Limb (tissue), 2 donors: Measurements from ENCODE around the gene UGP2.
"Not testable (repeated sequence)": the region's sequence is repeated elsewhere in the genome, so short reads cannot be mapped to it uniquely, and the experiment has no call there.

ENCODE experiments used
- DNase-seq, 2 donors: peaks; one replicate each; pipeline ENCODE4 v3.0.0-alpha.2; 2016; ENCODE audit errors: extremely low spot score in 2 of 2

Gene UGP2

GRCh38 chr2:63841254-63842022 is at the start of gene UGP2:
Gene UGP2 (plus strand): TSS chr2:63841896. CDS start chr2:63842186, 290 bp downstream.
- peak; percentile 89 to 92 for DNase-seq

GRCh38 chr2:63792530-63792929 is 49.2 kb upstream of the UGP2 start:
- no peak for DNase-seq

GRCh38 chr2:63796366-63796765 is 45.3 kb upstream of the UGP2 start:
- no peak for DNase-seq

- no peak for DNase-seq
Measured at GRCh38 chr2:63796796-63797195, 44.9 kb upstream of the UGP2 start.

- DNase-seq: no peak
Measured at GRCh38 chr2:63801455-63801854, 40.2 kb upstream of the UGP2 start.

- no peak for DNase-seq
Measured at GRCh38 chr2:63805412-63805811, 36.3 kb upstream of the UGP2 start.

- DNase-seq: not testable (repeated sequence)
Measured at GRCh38 chr2:63808036-63808435, 33.7 kb upstream of the UGP2 start.

GRCh38 chr2:63808911-63809310 is 32.8 kb upstream of the UGP2 start:
- not testable (repeated sequence) for DNase-seq

GRCh38 chr2:63811063-63811462 is 30.6 kb upstream of the UGP2 start:
- DNase-seq: no peak

GRCh38 chr2:63811870-63812269 is 29.8 kb upstream of the UGP2 start:
- not testable (repeated sequence) for DNase-seq

GRCh38 chr2:63814114-63814513 is 27.6 kb upstream of the UGP2 start:
- no peak for DNase-seq

- DNase-seq: no peak
Measured at GRCh38 chr2:63817382-63817781, 24.3 kb upstream of the UGP2 start.

GRCh38 chr2:63818271-63818670 is 23.4 kb upstream of the UGP2 start:
- no peak for DNase-seq

GRCh38 chr2:63819256-63819655 is 22.4 kb upstream of the UGP2 start:
- DNase-seq: no peak

- peak in 1 of 2 donors; percentile 67 for DNase-seq
Measured at GRCh38 chr2:63819765-63820717, 21.7 kb upstream of the UGP2 start.

- DNase-seq: no peak
Measured at GRCh38 chr2:63820969-63821368, 20.7 kb upstream of the UGP2 start.

GRCh38 chr2:63821396-63821795 is 20.3 kb upstream of the UGP2 start:
- DNase-seq: no peak

GRCh38 chr2:63822478-63822877 is 19.2 kb upstream of the UGP2 start:
- DNase-seq: no peak

- no peak for DNase-seq
Measured at GRCh38 chr2:63827749-63828148, 13.9 kb upstream of the UGP2 start.

GRCh38 chr2:63831176-63831575 is 10.5 kb upstream of the UGP2 start:
- DNase-seq: no peak

GRCh38 chr2:63834401-63834800 is 7.3 kb upstream of the UGP2 start:
- no peak for DNase-seq

GRCh38 chr2:63837036-63837594 is 4.6 kb upstream of the UGP2 start:
- DNase-seq: no peak
